HG03571 (cell line): ENCODE measurements around the gene HOXA5.

Experiments
- ATAC-seq: cut with Tn5 transposase; IDR thresholded peaks from one replicate; pipeline ENCODE4 v1.9.1; 2021; ENCODE audit not compliant: unreplicated experiment

The HOXA5 gene

DNA sequence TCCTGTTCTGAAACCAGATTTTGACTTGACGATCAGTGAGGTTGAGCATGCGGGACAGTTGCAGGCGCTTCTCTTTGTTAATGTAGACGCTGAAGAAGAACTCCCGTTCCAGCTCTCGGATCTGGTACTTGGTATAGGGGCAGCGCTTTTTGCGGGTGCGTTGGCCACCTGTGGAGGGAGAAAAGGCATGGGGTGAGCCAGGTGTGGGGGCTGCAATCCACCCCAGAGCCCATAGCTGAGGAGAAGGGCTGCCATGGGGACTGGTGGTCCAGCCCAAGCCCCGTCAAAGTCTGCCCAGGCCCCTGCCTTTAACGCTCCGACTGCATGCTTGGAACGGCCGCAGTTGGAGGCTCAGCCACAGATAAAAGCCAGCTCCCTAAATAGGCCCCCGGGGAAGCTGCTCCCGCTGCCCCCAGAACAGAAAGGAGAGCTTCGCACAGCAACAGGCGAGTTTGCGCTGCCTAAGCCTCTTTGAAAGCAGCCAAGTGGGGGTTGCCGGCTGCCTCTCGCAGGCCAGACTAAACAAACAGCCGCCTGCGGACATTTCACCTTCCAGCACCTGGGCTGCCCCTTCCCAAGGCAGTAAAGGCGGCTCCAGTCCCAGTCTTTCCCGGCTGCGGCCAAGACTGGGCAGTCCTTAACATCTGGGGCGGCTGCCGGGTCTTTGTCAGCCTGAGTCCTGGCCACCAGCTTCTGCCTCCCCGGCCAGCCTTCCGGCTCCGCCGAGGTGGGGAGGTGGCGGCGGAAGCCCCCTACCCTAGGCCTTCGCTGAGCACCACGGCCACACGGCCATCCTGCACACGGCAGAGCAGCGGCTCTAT lies 39.6 kb upstream of the HOXA5 start:
- ATAC-seq, result no peak

DNA sequence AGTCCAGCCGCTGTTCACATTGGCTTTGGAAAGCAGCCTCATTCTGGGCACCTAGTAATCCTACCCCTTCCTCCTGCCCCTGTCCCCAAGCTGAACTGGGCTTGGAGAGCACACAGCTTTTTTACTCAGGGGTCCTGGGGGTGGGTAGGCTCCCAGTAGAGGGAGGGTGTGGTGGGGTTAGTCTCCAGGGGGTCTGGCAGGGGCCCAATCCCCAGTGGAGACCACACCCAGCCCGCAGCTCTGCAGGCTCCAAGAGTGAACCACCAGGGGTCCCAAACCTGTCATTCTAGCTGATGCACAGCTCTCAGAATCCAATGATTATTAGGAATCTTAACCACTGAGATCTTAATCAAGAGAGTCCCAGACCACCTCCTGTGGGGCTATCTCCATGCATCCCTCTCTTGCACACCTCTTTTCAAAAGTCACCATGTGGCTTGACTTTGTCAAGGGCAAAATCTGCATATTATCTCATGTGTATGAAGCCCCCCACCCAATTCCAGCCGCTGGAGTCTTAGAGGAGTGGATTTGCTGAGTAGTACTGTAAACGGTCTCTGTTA lies 38.9 kb upstream of the HOXA5 start:
- ATAC-seq, result no peak

DNA sequence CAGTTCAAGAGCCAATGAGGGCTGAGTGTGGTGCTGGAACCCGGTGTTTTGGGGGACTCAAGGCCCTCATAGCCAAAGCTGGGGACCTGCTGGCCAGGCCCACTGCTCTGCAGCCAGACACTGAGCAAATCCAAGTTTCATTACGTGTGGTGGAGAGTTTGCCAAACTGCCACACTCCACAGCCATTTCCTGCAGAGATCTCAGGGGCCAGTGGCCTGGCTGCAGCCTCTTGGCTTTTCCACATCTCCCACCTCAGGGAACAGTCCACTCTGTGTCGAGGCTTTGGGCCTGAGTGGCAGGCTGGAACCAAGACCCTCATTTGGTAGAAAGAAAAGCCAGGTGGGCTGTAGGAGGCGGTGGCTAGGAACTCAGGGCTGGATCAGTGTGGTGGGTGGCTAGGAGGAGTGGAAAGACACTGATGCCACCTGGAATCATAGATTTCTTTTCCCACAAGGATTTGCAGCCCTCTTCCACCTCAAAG lies 38.4 kb upstream of the HOXA5 start:
- ATAC-seq, result no peak

DNA sequence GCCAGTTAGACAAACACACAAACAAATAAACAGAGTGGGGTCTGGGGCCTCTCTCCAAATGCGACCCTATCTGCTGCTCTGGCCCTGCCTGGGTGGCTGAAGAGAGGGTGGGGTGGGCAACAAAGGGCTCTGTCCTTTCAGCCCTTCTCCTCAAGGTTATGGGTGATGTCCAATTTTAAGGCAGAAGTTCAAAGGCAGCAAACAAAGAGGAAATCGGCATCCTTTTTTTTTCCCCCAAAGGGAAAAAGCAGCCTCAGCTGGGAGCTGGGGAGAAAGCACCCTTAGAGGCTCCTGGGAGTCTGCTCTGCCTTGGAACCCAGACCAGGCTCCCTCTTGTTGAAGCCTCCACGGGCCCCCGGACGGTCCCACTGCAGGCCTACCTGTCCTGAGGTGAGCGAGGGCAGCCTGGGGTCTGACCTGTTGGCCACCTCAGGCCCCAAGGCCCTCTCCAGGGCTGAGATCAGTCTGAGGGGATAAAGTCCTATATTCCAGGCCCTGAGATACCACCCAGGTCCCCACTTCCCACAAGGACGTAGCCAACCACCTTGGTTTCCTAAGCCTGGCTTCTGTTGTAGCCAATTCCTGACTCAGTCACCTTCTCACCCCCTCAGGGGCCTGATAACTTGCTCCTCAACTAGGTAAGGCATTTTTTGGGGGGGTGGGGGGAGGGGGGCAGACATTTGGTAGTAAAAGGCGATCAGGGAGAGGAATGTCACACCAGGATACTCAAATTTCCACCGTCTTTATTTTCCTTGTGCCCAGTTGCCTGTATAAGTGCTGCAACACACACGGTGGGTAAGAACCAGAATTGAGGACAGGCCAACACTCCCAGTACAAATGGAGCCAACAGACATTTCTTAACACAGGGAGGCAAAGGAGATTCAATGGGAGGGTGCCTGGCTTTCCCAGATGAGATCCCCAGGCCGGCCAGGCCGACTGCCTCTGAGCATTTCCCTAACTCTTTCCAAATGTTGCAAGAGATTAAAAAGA lies 37.2 kb upstream of the HOXA5 start:
- no peak for ATAC-seq

DNA sequence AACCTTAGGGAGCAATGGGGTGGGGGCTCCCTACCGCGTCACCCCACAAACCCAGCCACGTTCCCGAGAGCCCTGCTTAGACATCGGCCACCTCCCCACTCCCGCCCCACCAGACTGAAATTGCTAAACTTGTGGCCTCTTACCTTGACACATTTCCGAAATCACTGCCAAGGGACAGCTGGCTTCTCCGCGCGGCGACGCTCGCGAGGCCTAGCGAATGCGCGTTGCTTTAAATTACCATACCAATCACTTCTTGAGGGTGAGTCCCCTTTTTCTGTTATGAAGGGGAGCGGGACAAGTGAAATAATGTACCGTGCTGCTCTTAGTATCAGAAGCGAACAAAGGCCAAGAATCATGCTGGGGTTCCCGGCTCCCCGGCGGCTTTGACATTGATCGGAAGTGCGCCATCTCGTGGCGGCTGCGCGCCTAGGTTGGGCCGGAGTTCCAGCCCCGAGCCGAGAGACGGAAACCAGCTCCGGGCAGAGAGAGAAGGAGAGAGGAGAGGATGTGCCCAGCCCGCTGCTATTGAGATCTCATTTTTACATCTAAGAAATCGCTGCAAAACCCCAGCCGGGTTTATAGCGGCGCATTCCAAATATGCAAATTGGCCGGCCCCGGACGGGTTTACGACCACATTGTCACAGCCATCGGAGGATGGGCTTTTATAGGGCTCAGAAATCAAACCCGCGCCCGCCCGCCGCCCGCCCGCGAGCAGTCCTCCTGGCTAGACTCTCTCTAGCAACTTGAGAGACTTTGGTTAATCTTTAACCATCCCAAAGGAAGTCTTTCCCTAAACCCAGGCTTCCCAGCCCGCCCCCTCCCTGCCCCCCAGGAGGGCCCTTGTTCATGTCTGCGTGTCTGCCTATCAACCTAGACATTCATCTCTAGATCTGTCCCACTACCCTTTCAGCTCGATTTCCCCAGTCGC lies 36.3 kb upstream of the HOXA5 start:
- ATAC-seq, result no peak

DNA sequence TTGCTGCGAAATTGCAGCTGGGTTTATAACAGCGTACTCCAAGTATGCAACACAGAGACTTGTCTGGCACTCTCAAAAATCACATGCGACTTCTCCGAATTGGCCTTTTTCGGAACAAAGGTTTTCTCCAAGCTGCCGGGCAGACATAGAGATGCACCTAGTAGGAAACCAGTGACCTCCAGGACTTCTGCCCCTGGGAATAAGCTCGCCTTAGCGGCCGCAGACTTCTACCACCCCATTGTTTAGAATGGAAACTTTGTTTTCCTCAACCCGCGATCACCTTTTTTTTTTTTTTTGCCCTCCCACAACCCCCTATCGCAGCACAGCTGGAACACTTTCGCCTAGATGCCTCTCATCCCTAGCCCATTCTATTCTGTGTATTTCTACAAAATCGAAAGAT lies 35.5 kb upstream of the HOXA5 start:
- ATAC-seq, result no peak

DNA sequence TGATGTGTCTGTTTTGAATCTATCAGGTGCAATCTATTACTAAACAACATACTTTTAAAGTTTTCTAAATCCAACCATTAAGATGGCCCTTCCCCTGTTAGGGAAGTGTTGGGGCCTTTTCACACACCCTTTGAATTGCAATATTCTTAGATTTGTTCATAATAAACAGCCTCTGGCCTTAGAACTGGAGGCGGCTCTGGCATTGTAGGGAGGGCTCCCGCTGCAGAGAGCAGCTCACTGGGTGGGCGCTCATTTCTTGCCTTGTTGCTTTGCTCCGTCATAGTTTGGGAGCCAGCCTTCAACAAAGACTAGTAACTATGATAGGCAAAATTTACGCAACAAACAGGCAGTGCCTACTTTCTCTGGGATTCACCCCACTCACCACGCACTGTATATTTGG lies 34.9 kb upstream of the HOXA5 start:
- ATAC-seq, result no peak

DNA sequence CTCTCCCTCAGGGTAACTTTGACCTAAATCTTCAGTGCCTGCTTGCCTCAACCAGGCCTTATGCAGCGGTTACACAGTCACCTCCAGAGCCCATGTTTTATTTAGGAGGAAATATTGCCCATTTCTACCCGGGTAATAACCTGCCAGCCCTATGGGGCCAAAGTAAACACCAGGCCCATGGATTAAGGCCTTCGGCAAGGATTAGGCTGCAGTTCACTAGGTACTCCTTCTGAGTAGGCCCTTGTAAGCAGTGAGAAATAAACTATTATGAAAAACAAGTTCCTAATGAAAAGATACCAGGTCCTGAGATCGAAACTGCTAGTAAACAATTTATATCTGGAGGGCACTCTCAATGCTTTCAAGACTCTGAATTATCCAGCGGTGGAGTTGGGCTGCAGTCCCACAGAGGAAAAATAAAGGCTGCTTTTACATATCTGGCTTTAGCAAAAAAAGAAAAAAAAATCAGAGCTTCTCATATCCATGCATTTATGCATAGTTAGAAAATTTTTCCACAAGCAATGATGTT lies 34.4 kb upstream of the HOXA5 start:
- no peak for ATAC-seq

DNA sequence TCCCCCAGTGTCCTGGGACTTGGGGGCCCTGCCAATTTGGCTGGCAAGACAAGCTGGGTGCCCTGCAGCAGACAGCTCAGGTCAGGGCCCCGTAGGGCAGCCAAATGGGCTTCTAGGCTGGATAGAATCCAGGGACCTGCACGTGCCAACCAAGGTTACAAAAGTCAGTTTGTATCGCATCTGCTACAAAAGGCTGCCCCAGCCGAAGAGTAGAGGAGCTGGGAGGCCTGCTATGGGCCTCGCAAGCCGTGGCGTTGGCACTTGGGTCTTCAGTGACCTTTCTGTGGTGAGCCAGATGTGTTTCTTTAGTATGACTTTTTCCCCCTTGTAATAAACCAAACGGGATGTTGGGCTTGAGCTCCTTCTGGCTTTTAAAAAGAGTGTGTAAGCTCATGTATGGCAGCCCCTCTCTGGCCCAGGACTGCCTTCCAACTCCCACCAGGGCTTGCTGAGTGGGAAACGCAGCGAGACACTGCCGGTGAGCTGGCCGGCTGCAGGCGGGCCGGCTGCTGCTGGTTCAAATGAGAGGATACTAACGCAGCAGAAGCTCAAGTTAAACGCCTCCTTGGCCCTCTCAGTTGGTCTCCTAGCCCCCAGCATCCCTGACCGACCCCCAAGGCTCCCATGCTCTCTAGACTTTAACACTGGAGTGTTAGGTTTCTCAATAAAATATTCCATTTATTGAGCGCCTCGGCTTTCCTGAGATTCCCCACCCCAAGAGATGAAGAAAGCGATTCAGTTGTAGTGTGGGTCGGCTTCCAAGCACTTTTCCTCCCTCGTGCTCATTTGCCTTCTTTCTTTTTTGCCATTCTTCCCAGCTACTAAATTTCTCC lies 33.7 kb upstream of the HOXA5 start:
- no peak for ATAC-seq

DNA sequence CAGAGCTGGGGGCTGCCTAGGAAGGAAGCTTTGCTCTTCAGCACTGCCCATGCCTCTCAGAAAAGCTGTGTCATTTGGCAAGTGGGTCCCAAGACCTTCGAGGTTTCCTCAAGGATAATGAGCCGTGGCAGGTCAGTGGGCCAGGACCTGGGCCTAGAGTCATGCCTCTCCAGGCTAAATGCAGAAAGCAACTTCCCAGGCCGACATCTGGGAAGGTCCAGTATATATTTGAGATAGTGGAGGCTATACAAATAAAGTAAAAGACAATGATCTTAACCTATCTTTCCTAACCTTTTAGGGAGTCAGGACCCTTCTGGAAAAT lies 33.0 kb upstream of the HOXA5 start:
- no peak for ATAC-seq

DNA sequence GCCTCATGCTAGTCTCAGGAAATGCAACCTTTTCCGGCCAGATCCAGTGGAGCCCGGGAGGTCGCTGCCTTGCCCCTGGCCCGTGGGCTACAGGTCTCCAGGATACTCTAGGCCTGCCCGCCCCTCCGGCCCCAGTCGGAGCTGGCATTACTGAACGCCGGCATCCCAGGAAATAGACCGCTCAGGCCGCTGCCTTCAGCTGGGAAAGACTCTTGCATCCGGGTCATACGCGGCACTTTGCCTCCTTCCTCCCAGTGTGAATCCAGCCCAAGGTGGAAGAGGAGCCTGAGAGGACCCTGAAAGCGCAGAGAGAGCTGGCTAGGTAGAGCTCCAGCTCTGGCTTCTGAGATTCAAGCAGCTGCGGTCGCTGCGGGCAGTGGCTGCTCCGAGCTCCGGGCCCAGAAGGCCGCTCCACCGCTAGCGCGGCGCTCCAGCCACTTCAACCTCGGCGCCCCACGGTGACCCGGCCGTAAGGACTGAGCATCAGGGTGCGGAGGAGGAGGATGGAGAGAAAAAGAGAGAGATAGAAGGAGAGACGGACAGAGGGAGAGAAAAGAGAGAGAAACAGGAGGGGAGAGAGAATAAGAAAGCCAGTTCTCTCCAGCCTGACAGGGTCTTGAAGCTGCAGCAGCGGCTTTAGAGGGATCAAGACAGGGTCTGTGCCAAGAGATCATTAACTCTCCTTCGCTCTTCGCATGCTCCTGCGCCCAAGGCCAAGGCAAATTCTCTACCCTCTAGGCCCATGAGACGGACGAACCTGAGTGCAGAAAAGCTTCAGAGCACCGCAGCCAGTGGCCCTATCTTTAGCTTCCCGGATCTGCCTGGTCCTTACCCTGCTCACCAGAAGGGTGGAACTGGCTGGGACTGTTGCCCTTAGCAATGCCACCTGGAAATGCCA lies 32.4 kb upstream of the HOXA5 start:
- ATAC-seq, result no peak

DNA sequence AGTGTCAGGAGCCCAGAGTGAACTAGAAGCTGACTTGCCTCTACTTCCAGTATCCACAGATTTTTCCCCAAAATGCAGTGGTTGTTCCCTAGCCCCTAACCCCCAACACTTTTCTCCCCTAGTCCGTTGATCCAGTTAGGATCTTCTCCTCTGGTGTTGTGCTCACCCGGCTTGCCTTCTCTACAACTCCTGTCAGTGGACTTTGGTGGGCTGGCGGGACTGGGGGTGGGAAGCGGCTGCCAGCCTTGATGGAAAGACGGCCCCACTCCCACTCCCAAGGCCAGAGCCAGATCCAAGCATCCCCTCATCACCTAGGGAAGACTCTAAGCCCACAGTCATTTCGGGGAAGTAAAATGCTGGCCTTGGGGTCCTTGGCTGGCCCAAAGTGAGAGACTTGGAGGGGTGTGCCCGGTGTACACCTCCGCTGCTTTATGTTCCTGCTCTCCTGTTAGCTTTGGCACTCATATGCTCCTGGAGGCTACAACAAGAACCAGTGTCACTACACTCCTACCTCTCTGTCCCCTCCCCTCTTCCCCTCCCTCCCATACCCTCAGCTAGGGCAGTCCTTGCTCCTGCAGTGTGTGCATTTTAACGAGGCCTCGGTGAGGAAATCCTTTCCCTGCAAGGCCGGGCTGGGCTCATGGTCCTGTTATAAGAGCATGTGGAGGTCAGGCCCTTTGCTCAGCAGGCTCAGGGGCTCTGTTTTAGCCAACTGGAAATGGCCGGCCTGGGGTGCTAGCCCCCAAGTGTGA lies 31.6 kb upstream of the HOXA5 start:
- ATAC-seq, result no peak

DNA sequence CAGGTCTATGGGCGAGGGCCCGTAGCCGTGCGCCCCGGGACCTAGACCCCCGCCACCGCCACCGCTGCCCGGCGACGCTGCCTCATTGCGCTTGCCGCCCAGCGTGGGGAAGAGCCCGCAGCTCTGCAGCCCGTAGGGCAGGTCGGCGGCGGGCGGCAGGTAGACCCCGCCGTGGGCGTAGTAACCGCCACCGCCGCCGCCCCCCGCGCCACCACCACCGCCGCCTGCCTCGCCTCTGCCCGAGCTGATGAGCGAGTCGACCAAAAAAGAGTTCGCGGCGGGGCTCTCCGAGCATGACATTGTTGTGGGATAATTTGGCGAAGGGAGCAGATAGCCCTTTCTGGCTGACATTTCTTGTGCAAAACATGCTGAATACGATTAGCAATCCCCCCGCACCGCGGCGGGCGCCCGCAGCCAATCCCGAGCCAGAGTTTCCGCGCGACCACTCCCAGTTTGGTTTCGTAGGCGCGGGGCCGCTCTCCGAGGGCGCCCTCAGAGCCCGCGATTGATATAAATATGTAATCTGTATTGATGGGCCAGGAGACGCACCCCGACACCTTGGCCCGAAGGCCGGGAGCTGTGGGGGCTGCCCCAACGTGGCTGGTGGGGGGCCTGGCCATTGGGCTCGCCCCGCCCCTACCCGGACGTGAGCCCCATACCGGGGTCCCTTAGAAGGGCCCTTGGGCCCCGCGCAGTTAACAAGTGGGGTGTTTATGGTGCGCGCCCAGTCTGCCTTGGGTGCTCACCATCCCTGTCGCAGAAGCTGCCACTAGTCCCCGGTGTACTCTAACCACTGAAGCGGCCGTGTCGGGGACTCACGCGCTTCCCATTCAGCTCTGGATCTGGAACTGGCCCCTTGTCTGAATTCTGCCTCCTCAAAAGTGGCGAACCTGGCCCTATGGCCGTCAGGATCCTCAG lies 30.7 kb upstream of the HOXA5 start, which contains the start of gene HOXA10:
Gene HOXA10 (minus strand): TSS at position 365 of the 918 bp plus-strand sequence. CDS start 14 bp downstream, at position 351.
- no peak for ATAC-seq

DNA sequence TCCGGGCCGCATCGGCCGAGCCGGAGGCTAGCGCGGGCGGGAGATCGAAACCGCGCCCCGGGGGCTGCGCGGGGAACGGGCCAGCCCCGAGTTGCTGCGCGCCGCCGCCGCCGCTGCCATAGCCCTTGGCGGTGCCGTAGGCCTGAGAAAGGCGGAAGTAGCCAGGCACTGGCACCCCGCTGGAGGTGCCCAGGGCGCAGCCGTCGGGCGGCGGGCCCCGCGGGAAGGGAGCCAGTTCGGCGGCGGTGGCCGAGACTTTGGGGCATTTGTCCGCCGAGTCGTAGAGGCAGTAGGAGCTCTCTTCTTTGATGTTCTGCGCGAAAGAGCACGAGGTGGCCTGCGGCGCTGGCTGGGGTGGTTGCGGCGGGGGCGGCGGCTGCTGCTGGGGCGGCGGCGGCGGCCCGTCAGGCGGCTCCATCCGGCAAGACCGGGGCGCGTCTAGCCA lies 30.1 kb upstream of the HOXA5 start:
- no peak for ATAC-seq

DNA sequence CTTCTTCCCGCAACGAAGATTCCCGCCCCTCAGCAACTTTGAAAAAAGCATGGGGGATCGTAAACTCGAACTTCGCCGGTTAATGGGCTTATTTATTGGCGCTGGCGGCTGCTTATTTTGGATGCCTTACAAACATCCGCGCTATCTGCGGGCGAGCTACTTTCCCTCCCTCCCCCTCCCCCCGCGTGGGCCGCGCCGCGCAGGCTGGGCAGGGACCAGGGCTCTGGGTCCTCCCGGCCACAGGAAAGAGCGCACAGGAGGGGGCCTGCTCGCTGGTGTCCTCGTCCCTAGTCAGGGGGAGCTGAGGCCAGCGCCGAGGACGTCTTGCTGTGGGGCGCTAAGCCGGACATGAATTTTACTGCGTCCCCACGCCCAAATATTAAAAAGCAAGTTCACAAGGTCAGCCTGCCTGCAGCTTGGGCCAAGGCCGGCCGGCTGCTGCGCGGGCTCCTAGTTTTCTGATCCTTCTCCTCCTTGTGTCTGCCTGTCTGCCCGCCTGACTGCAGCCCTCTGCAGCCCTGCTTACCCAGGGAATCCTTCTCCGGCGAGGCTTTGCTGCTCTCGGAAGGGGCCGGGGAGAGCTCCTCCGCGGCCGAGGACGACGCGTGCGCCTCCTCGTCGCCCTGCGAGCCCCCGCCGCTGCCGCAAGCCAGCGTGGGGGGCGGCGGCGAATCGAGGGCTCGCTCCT lies 29.5 kb upstream of the HOXA5 start:
- ATAC-seq, result no peak

DNA sequence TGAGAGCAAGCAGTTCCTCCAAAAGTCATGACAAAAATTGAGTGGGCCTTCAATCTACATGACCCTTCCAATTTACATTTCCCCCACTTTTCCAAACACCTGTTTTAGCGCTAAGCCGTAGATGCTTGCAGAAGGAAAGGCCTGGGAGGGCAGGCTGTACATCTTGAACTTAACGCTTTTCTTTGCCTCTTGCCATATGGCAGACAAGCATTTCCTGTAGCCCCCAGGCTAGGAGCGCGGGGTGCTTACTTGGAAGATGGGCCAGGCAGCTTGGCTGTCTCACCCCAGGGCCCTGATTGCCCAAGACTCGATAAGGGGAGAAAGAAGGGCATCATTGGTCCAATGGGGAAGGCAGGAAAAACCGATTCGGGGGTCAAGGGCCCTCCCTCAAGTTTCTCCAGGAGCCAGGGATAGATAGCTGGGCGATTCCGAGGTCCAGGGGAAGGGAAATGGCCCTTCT lies 28.9 kb upstream of the HOXA5 start:
- no peak for ATAC-seq
